Astrocyte of the cerebellum (primary cell): ENCODE data around the gene OR11A1.
"Not testable (repeated sequence)": the region's sequence is repeated elsewhere in the genome, so short reads cannot be mapped to it uniquely, and the experiment has no call there.

Experiments
- DNase-seq: peaks from one replicate; pipeline ENCODE4 v3.0.0-alpha.2; 2011; ENCODE audit warnings: low read depth
- H3K4me3 ChIP-seq: 2 replicates; pipeline ENCODE4 v1.5.1; 2011; ENCODE audit warnings: mild to moderate bottlenecking, low read depth, low read length, moderate library complexity
- CTCF ChIP-seq: IDR thresholded peaks from 2 replicates; pipeline ENCODE4 v1.5.1; 2012; ENCODE audit warnings: low read length, low read depth, moderate library complexity, mild to moderate bottlenecking; ENCODE audit errors: missing control alignments
- in situ Hi-C: cut with HindIII; loops from 2 replicates; pipeline ENCODE4 v1.10.0; 2017; ENCODE audit warnings: low sequenced_read_pairs

Gene OR11A1

GRCh38 chr6:29447670-29448069, 9.2 kb downstream of the OR11A1 start:
- in situ Hi-C loops: no loop called here

GRCh38 chr6:29444031-29444430, 12.8 kb downstream of the OR11A1 start:
- H3K4me3 ChIP-seq, DNase-seq, in situ Hi-C loops: not testable (repeated sequence)

More at GRCh38 chr6:29447670-29448069, 9.2 kb downstream of the OR11A1 start:
- no peak overlapping the region for H3K4me3 ChIP-seq
- no peak for DNase-seq
- TF ChIP-seq CTCF: no peak

- in situ Hi-C loops: no loop called here
- no peak for TF ChIP-seq CTCF
- no peak overlapping the region for H3K4me3 ChIP-seq
- no peak for DNase-seq
Observed at GRCh38 chr6:29442719-29443118, 14.2 kb downstream of the OR11A1 start.

- no peak within 1 kb of the TSS for H3K4me3 ChIP-seq
- in situ Hi-C loops: no loop called here
- DNase-seq: no peak
- no peak for TF ChIP-seq CTCF
Observed at GRCh38 chr6:29439006-29439405, 17.9 kb downstream of the OR11A1 start, which contains the start of gene OR10C1. OR10C1 (plus strand) TSS chr6:29439306; CDS start chr6:29440016, 710 bp downstream.

GRCh38 chr6:29436730-29437129, 20.1 kb downstream of the OR11A1 start:
- DNase-seq, in situ Hi-C loops, H3K4me3 ChIP-seq: not testable (repeated sequence)

GRCh38 chr6:29426654-29427053, 30.2 kb downstream of the OR11A1 start:
- in situ Hi-C loops: no loop called here
- no peak for TF ChIP-seq CTCF
- DNase-seq: no peak
- no peak overlapping the region for H3K4me3 ChIP-seq

- H3K4me3 ChIP-seq: no peak overlapping the region
- no peak for TF ChIP-seq CTCF
- DNase-seq: no peak
- in situ Hi-C loops: no loop called here
Observed at GRCh38 chr6:29425075-29425474, 31.8 kb downstream of the OR11A1 start.

- H3K4me3 ChIP-seq: no peak overlapping the region
- no peak for TF ChIP-seq CTCF
- in situ Hi-C loops: no loop called here
- no peak for DNase-seq
Observed at GRCh38 chr6:29424575-29424974, 32.3 kb downstream of the OR11A1 start.
